OCI-LY3 (cell line): ENCODE data around the gene VEGFD.

Experiments
- EZH2phosphoT487 ChIP-seq: fragments of 200-600 bp; shearing (Covaris generic); IDR thresholded peaks from 2 replicates; pipeline ENCODE4 v1.6.1; 2018; ENCODE audit warnings: antibody characterized with exemption, mixed run types, low read depth
- TF ChIP-seq, protein P1 (sequence below): fragments of 200-600, 300-600 bp; sonication (generic); IDR thresholded peaks from 2 replicates; pipeline ENCODE4 v1.5.1; 2014; ENCODE audit warnings: antibody characterized with exemption, low read length, low read depth

DNA sequence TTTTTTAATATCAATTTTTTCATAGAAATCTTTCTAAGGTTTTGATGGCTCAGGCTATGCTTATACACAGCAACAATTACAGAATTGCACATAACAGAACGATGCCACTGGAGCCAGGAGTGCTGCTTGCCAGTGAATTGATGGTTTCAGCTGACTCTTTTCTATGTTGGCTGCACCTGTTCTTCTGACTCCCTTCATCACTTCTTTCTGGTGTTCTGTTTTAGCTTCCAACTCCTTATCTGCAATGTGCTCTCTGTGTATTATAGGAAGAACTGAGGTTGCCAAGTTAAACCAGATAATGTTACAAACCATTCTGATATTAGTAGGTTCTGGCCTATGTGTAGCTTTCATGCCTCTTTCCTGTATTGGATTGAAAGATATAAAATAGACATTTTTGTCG is 11.6 kb upstream of the VEGFD start:
- TF ChIP-seq, protein P1, sequence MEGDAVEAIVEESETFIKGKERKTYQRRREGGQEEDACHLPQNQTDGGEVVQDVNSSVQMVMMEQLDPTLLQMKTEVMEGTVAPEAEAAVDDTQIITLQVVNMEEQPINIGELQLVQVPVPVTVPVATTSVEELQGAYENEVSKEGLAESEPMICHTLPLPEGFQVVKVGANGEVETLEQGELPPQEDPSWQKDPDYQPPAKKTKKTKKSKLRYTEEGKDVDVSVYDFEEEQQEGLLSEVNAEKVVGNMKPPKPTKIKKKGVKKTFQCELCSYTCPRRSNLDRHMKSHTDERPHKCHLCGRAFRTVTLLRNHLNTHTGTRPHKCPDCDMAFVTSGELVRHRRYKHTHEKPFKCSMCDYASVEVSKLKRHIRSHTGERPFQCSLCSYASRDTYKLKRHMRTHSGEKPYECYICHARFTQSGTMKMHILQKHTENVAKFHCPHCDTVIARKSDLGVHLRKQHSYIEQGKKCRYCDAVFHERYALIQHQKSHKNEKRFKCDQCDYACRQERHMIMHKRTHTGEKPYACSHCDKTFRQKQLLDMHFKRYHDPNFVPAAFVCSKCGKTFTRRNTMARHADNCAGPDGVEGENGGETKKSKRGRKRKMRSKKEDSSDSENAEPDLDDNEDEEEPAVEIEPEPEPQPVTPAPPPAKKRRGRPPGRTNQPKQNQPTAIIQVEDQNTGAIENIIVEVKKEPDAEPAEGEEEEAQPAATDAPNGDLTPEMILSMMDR, result no peak
- no peak for TF ChIP-seq EZH2phosphoT487
